ENCODE measurements around the gene KDM4C. TPM values are rescaled to one million over a fixed set of nuclear protein-coding genes. Genes with fewer than 3 reads are reported as not detected.

KDM4C gene
- total RNA-seq, 1 donor from 2014 or later = 63.5 TPM

DNA sequence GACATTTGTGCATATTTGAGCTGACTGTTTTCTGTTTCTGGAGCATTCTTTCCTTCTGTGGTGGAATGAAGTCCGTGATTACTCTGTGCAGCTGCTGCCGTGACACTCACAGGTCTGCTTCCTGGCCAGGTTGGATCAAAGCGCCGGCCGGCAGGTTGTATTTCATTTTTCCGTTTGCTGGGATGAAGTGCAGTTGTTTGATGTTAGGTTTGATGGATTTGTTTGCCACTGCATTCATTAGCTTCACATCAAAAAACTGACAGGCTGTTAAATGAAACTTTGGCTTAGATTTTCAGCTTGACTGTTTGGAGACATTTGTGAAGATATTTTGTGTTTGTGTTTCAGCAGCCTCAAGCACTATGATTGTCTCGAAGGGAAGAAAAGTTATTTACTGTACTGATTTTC lies 140.1 kb downstream of the KDM4C start:
- H3K36me3 Mint-ChIP-seq (ENCODE audit: unreplicated experiment) = no peaks in the 10 kb centered on the region
- TF ChIP-seq CTCF (IDR thresholded peaks at IDR 0.05; ENCODE audit: partially characterized antibody, unreplicated experiment) = no peak
- H3K4me3 Mint-ChIP-seq (ENCODE audit: unreplicated experiment) = no peak overlapping the region
- no peak overlapping the region for H3K27ac Mint-ChIP-seq (ENCODE audit: unreplicated experiment)
- DNase-seq = no peak
- H3K9me3 Mint-ChIP-seq (ENCODE audit: unreplicated experiment) = no peaks in the 10 kb centered on the region
- no peaks in the 10 kb centered on the region for H3K27me3 Mint-ChIP-seq (ENCODE audit: unreplicated experiment)
- peaks cover 9% of the 10 kb centered on the region for H3K4me1 Mint-ChIP-seq (ENCODE audit: low read depth, unreplicated experiment)

DNA sequence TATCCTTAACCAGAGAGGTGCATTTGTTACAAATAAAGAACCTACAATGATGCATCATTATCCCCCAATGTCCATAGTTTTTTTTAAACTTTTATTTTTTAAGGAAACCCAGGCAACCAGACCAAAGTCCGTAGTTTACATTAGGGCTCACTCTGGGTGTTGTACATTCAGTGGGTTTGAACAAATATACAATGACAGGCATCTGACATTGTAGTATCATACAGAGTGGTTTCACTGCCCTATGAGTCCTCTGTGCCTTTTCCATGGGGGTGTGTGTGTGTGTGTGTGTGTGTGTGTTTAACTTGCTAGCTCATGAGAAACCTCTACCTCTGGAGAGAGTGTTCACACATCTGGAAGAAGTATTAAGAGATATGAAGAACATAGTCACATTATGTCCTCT lies 141.5 kb downstream of the KDM4C start:
- DNase-seq = no peak
- Mint-ChIP-seq H3K4me3 (ENCODE audit: unreplicated experiment) (no peak overlapping the region), H3K27ac (ENCODE audit: unreplicated experiment) (no peak overlapping the region), H3K4me1 (ENCODE audit: low read depth, unreplicated experiment) (peaks cover 10% of the 10 kb centered on the region), H3K27me3 (ENCODE audit: unreplicated experiment) (no peaks in the 10 kb centered on the region), H3K36me3 (ENCODE audit: unreplicated experiment) (no peaks in the 10 kb centered on the region), H3K9me3 (ENCODE audit: unreplicated experiment) (no peaks in the 10 kb centered on the region)
- TF ChIP-seq CTCF (IDR thresholded peaks at IDR 0.05; ENCODE audit: partially characterized antibody, unreplicated experiment) = no peak

DNA sequence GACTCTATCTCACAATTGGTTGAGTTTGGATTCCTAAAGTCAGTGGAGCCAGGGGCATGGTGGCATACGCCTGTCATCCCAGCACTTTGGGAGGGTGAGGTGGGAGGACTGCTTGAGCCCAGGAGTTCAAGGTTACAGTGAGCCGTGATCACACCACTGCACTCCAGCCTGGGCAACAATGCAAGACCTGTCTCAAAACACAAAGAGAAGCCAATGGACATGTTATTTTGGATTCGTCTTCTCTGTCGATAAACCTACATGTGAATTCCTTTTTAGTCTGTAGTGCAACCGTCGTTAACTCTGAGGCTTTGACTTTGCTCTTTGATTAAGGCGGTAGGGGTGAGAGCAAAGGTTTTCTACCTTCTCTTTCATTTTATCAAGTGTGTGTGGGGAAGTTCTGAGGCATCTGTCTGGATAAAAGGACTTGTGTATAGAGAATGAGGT lies 142.7 kb downstream of the KDM4C start:
- DNase-seq = no peak
- no peak overlapping the region for H3K27ac Mint-ChIP-seq (ENCODE audit: unreplicated experiment)
- no peaks in the 10 kb centered on the region for H3K36me3 Mint-ChIP-seq (ENCODE audit: unreplicated experiment)
- TF ChIP-seq CTCF (IDR thresholded peaks at IDR 0.05; ENCODE audit: partially characterized antibody, unreplicated experiment) = no peak
- no peaks in the 10 kb centered on the region for H3K27me3 Mint-ChIP-seq (ENCODE audit: unreplicated experiment)
- peaks cover 14% of the 10 kb centered on the region for H3K4me1 Mint-ChIP-seq (ENCODE audit: low read depth, unreplicated experiment)
- no peak overlapping the region for H3K4me3 Mint-ChIP-seq (ENCODE audit: unreplicated experiment)
- H3K9me3 Mint-ChIP-seq (ENCODE audit: unreplicated experiment) = no peaks in the 10 kb centered on the region

- H3K4me3 Mint-ChIP-seq (ENCODE audit: unreplicated experiment) = no peak overlapping the region
- no peaks in the 10 kb centered on the region for H3K9me3 Mint-ChIP-seq (ENCODE audit: unreplicated experiment)
- TF ChIP-seq CTCF (IDR thresholded peaks at IDR 0.05; ENCODE audit: partially characterized antibody, unreplicated experiment) = no peak
- DNase-seq = no peak
- peaks cover 14% of the 10 kb centered on the region for H3K4me1 Mint-ChIP-seq (ENCODE audit: low read depth, unreplicated experiment)
- no peak overlapping the region for H3K27ac Mint-ChIP-seq (ENCODE audit: unreplicated experiment)
- no peaks in the 10 kb centered on the region for H3K36me3 Mint-ChIP-seq (ENCODE audit: unreplicated experiment)
- H3K27me3 Mint-ChIP-seq (ENCODE audit: unreplicated experiment) = no peaks in the 10 kb centered on the region
Observed at GRCh38 chr9:6901180-6901579, 143.4 kb downstream of the KDM4C start.

- DNase-seq = no peak
- TF ChIP-seq CTCF (IDR thresholded peaks at IDR 0.05; ENCODE audit: partially characterized antibody, unreplicated experiment) = no peak
- Mint-ChIP-seq H3K27ac (ENCODE audit: unreplicated experiment) (no peak overlapping the region), H3K36me3 (ENCODE audit: unreplicated experiment) (no peaks in the 10 kb centered on the region), H3K27me3 (ENCODE audit: unreplicated experiment) (no peaks in the 10 kb centered on the region), H3K9me3 (ENCODE audit: unreplicated experiment) (no peaks in the 10 kb centered on the region), H3K4me1 (ENCODE audit: low read depth, unreplicated experiment) (peaks cover 6% of the 10 kb centered on the region), H3K4me3 (ENCODE audit: unreplicated experiment) (no peak overlapping the region)
Observed at GRCh38 chr9:6902423-6902822, 144.7 kb downstream of the KDM4C start.
